Measurements from ENCODE around the gene ABCG8.
"Not testable (repeated sequence)": the region's sequence is repeated elsewhere in the genome, so short reads cannot be mapped to it uniquely, and the experiment has no call there.

ABCG8 gene

DNA sequence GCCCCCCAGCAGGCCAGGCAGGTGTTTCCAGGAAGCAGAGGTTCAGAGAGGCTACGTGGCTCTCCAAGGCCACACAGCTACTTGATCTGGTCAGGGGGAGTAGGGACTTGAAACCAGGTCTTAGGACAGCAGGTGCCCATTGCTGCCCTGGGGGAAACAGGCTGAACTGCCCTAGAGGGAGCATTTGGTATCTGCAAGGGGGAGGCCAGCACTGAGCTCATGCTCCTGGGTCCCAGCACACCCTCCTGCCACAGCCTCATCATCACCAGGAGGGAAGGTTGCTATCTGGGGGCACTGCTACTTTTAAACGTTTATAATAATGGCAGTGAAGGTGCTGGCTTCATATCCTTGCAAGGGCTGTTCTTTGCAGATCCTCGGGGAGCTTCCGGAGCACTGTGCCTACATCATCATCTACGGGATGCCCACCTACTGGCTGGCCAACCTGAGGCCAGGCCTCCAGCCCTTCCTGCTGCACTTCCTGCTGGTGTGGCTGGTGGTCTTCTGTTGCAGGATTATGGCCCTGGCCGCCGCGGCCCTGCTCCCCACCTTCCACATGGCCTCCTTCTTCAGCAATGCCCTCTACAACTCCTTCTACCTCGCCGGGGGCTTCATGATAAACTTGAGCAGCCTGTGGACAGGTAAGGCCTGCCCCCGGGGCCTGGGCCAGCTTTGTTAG, 36.1 kb downstream of the ABCG8 start:
- DNase-seq = no peak

GRCh38 chr2:43877782-43878464, 39.2 kb downstream of the ABCG8 start:
- DNase-seq = peak; percentile 52

- DNase-seq = no peak
These were observed 40.5 kb downstream of the ABCG8 start for GRCh38 chr2:43879261-43879660.

- DNase-seq = no peak
These were observed 41.7 kb downstream of the ABCG8 start for GRCh38 chr2:43880471-43880870.

GRCh38 chr2:43880952-43881351, 42.2 kb downstream of the ABCG8 start:
- no peak for DNase-seq

DNA sequence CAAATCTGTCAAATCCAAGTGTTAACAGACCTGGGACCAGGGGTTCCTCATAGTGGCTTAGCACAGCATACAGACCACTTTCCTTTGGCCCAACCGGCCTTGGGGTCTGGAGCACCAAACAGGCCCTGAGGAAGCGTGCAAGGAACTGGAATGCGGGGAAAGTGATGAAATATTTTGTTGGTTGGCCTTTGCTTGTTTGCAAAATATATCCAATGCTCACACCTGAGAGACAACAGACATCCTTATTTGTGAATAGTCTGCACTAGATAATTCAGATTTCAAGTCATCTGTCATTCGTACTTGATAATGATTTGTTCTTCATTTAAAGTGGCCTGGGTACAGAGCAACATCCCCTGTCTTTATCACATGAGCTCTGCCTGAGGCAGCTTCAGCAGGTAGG, 43.5 kb downstream of the ABCG8 start:
- DNase-seq = no peak

- DNase-seq = no peak
These were observed 45.9 kb downstream of the ABCG8 start for GRCh38 chr2:43884689-43885088.

- no peak for DNase-seq
These were observed 46.4 kb downstream of the ABCG8 start for GRCh38 chr2:43885132-43885632.

- no peak for DNase-seq
These were observed 48.4 kb downstream of the ABCG8 start for GRCh38 chr2:43887176-43887575.

GRCh38 chr2:43889416-43889815, 50.6 kb downstream of the ABCG8 start:
- DNase-seq = no peak

DNA sequence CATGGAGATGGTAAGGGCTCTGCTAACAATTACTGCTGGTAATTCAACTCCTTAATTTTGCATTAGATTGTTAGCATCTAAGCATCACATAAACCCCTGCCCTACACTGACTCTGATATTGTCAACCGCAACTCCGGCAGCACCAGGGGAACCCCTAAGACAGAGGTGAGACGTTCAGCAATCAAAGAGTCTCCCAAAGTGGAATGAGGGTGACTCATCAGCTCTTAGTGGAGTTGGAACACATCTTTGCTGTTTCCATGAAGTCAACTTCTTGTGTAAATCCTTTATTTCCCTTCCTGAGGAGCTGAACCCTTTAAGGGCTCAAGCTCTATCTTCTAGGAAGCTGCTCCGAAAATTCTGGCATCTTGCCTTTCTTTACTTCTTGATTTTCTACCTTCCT, 52.1 kb downstream of the ABCG8 start:
- DNase-seq = no peak

DNA sequence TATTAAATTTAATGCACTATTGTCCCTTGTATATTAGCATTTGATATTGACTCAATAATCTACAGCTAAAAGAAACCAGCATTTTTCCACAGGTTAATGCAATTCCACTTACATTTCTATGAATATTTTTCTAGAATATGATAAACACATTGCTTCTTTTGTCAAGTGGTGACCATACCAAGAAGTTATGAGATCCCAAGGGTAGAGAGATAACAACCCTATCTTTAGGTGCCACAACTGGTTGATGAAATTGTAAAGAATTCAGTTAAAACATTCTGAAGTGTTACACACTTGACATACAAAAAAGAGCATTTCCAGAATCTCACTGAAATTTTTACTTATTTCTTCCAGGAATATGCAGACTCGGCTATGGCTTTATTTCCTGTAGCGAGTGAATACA, 56.0 kb downstream of the ABCG8 start:
- DNase-seq = no peak

DNA sequence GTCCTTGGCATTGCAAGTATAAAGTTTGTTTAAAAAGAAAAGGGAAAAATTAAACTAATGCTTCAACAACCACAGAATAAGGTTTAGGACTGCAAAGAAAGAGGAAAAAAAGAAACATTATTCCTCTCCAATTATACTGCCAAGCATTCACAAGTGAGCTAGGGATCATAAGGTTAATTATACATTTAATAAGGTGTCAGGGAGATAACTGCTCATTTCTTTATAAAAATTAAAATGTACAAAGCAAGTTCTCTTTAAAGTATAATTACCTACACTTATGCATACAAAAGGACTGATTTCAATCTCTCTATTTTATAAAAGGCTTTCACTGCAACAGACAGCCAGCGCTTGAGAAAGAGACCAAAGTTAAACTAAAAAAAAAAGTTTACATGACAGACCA, 58.1 kb downstream of the ABCG8 start:
- no peak for DNase-seq

GRCh38 chr2:43897492-43897891, 58.7 kb downstream of the ABCG8 start:
- no peak for DNase-seq

- DNase-seq = no peak
These were observed 59.5 kb downstream of the ABCG8 start for GRCh38 chr2:43898134-43898837.

DNA sequence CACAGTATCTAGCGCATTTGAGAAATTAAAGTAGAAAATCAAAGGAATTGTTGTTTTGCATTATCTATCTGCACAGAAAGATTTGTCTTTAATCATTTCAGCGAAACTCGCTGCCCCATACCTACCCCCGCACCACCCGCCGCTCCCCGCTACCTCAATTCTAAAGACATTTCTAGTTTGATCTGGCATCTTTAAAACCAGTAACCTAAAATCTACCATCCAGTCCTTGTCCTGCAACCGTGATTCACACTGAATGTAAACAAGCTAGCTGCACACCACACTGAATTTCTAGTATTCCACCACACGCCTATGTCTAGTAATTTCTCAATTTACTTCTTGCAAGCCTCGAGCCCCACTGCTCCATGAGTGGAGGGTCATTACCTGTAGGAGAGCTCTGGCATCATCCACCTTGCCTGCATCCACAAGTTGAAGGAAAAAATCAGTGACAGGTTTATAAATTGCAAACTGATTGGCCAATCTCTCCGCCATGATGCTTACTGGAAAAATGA, 60.1 kb downstream of the ABCG8 start:
- no peak for DNase-seq

GRCh38 chr2:43899589-43899988, 60.8 kb downstream of the ABCG8 start:
- DNase-seq = no peak

GRCh38 chr2:43905371-43905803, 66.6 kb downstream of the ABCG8 start:
- no peak for DNase-seq

- no peak for DNase-seq
These were observed 67.1 kb downstream of the ABCG8 start for GRCh38 chr2:43905871-43906270.

DNA sequence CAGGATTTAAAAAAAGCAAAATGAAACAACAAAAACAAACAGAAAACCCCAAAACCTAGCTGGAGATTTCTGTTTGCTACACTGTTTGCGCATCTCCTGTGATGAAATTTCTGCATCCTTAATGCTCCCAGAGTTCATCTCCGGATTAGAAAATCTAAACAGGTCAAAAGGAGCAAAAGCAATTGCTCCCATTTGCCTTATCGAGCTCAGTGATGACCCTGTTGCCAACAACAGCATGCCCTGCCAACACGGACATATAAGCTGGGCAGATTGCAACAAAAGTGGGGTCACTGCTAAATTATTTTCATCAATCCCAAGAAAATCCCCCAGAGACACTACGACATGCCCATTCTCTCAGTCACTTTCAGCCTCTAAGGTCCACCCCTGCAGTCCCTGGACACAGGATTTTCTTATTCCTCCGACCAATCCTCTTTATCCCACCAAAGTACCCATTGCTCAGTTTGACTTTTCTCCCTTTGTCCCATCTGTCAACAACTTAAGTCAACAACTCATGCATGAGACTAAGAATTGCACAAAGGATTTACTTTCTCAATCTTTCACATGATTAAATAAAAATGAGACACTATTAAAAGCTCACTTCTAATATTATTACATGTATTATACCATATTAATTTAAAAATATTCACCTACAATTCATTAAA, 67.8 kb downstream of the ABCG8 start:
- DNase-seq = no peak

- not testable (repeated sequence) for DNase-seq
These were observed 72.5 kb downstream of the ABCG8 start for GRCh38 chr2:43911136-43911790.

- no peak for DNase-seq
These were observed 85.7 kb downstream of the ABCG8 start for GRCh38 chr2:43924463-43924862.

GRCh38 chr2:43925431-43925830, 86.7 kb downstream of the ABCG8 start:
- DNase-seq = no peak
